Subcutaneous adipose tissue (tissue), 4 donors: ENCODE measurements around the gene SIK3. TPM values are rescaled to one million over a fixed set of nuclear protein-coding genes. Genes with fewer than 3 reads are reported as not detected.

Experiments
- total RNA-seq, 4 donors: library from RNA; depleted of rRNA; stranded (reverse); fragments of >200 nt; gene quantifications; one replicate each; pipeline ENCODE4 v1.1.0, GENCODE V29; 2016
- TF ChIP-seq, protein P1 (sequence below): fragments of 450-650 bp; IDR thresholded peaks from one replicate; pipeline ENCODE4 v1.5.1; 2016; ENCODE audit warnings: low read depth, mild to moderate bottlenecking, control low read depth, antibody characterized with exemption, moderate library complexity

Gene SIK3
- total RNA-seq, 4 donors from 2014 or later = 27.7 to 44.8 (median 40.3) TPM

DNA sequence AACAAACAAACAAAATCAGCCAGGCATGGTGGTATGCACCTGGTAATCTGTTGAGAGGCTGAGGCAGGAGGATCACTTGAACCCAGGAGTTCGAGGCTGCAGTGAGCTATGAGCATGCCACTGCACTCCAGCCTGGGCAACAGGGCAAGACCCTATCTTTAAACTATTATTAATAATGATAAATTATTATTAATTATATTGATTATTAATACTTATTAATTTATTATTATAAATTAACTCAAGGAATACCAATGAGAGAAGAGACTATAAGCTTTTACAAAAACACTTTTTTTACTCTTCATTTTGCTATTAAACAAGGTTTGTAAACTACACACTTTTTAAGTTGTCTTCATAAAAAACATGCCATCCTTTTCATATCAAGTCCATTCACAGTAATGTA lies 163.1 kb downstream of the SIK3 start:
- TF ChIP-seq, protein P1, sequence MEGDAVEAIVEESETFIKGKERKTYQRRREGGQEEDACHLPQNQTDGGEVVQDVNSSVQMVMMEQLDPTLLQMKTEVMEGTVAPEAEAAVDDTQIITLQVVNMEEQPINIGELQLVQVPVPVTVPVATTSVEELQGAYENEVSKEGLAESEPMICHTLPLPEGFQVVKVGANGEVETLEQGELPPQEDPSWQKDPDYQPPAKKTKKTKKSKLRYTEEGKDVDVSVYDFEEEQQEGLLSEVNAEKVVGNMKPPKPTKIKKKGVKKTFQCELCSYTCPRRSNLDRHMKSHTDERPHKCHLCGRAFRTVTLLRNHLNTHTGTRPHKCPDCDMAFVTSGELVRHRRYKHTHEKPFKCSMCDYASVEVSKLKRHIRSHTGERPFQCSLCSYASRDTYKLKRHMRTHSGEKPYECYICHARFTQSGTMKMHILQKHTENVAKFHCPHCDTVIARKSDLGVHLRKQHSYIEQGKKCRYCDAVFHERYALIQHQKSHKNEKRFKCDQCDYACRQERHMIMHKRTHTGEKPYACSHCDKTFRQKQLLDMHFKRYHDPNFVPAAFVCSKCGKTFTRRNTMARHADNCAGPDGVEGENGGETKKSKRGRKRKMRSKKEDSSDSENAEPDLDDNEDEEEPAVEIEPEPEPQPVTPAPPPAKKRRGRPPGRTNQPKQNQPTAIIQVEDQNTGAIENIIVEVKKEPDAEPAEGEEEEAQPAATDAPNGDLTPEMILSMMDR = no peak

DNA sequence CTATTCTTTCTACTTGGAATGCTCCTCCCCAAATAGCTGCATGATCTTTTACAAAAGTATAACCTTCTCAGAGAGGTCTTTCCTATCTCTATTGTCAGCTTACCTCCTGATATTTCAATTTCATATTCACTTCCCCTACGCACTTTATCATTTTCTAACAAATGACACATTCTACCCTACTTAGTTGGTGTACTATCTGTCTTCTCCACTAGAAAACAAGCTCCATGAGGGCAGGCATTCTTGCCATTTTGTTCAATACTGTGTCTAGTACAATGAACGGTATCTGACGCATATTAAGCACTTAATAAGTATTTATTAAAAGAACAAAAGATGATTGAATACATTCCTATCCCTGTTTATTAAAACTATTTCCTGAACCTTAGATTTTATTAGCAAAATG lies 164.3 kb downstream of the SIK3 start:
- TF ChIP-seq, protein P1 = no peak

DNA sequence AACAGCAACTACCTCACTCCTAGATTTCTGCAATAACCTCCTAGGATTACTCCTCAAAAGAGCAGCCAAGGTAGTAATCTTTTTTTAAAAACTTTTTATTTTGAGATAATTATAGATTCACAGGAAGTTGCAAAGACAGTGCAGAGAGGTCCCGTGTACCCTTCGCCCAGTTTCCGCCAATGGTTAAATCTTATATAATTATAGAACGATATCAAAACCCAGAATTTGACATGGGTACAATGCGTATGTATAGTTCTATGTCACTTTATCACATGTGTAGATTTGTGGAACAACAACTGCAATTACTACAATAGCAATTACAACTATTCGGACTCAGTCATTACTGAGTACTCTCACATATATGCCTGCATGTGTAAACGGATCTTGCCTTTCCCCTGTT lies 166.0 kb downstream of the SIK3 start:
- TF ChIP-seq, protein P1 = no peak

DNA sequence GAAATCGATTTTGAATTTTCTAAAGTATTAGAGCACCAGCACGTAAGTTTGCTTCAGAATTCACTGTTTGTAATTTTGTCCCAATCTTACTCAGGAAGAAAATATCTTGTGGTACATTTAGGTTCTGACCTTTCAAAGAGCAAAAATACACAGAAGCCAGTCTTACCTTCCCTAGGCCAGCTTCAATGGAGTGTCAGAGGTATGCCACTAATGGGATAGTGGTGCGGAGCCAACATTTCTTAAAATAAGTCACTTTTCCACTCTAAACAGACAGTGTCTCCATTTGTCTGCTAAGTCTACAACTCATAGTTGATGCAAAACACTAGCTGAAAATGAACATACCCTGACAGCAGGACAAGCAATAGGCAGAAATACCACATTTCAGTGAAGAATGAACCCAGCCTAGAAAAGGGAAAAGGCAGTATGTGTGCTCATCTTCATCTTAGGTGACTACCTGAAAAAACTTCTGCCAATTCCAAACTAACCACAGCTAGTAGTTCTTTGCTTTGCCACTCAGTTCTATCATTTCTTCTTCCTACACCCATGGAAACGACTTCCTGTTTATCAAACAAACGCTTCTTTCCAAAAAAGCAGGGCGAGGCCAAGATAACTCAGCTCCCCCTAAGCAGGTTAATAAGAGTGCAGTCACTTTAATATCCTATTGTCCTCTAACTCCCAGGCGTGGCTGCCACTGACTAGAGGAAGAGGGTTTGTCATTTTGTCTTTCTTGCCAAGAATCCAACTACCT lies 166.8 kb downstream of the SIK3 start:
- TF ChIP-seq, protein P1 = no peak

DNA sequence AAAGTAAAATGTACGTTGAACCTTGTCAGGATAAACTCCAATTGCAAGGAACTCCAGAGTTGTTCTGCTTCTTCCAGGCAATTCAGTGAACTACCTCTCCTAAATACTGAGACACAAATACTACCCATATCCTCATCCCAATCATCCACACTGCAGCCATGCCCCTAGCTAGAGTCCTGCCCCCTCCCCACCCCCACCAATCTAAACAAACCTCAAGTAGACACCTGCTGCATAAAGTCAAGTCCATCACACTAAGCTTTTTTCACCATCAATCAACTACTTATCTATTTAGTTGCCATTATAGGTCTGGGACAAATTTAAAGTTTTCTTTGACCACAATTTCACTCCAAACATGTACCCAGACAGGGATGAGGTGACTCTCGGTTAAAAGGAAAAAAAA lies 167.6 kb downstream of the SIK3 start:
- TF ChIP-seq, protein P1 = no peak

DNA sequence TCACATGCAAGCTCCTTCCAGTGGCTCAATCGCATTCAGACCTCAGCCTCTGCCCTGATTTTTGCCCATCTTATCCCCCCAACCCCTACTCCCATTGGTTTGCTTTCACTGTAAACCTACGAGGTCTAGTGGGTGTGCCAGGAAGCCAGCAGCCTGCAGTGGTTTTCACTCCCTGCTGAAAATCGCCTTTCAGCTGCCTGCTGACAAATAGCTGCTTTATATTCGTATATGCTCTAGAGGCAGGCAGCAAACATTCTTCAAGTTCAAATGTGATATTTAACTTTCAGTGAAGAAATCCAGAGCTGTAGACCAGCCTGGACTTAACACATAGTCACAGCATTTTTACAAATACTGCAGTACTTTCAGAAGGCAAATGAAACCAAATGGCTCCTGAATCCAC lies 168.1 kb downstream of the SIK3 start:
- TF ChIP-seq, protein P1 = no peak

DNA sequence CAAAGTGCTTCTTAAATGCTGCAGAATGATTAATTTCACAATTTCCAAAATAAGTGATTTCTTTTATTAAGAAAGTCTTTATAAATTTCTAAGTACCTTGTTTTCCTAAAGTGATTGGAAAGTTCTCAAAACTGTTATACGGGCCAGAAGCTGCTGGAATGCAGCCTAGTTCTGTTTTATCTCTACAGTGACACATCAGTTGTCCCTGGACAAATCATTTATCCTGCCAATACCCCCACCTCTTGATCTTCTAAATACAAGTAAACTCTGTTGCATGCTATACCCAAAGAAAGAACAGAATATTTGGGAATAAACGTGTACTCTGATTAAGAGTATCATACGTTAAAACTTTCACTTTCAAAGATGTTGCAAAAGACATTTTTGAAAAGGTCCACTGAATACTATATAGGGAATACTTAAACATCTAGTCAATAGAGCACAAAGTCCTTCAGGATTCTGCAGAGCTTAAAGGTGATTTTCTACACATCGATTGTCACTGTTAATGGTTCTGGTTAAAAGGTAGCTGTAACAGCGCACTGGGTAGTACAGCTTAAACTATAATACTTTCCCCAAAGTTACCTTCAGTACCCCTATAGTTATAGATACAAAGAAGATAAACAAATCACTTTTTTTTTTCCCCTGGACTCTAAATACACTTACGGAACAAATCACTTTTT lies 168.7 kb downstream of the SIK3 start:
- TF ChIP-seq, protein P1 = no peak
